HG02973 (cell line): Measurements from ENCODE around the gene BRI3.
A peak's percentile ranks its signal among the peaks of the same experiment; 100 is the strongest.
"Not testable (repeated sequence)": the region's sequence is repeated elsewhere in the genome, so short reads cannot be mapped to it uniquely, and the experiment has no call there.

Experiments
- ATAC-seq: cut with Tn5 transposase; IDR thresholded peaks from one replicate; pipeline ENCODE4 v1.9.1; 2021; ENCODE audit warnings: moderate library complexity; ENCODE audit not compliant: unreplicated experiment

The BRI3 gene

DNA sequence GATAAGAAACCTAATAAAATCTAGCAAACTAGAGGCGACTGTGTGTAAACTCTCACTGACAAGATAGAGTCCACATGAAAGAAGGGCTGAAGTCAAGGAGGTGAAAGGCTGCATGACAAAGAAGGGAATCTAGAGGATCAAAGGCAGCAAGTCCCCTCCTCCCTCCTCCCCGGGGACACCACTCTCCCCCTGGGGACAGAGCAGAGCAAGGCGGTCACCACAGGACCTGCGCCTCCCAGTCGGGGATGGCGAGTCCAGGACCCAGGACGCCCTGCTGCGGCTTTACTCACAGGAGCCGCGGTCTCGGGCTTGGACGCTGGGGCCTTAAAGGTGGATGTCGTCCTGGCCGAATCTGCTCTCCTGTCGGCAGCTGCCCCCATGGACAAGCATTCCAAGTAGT lies 22.4 kb downstream of the BRI3 start:
- no peak for ATAC-seq

DNA sequence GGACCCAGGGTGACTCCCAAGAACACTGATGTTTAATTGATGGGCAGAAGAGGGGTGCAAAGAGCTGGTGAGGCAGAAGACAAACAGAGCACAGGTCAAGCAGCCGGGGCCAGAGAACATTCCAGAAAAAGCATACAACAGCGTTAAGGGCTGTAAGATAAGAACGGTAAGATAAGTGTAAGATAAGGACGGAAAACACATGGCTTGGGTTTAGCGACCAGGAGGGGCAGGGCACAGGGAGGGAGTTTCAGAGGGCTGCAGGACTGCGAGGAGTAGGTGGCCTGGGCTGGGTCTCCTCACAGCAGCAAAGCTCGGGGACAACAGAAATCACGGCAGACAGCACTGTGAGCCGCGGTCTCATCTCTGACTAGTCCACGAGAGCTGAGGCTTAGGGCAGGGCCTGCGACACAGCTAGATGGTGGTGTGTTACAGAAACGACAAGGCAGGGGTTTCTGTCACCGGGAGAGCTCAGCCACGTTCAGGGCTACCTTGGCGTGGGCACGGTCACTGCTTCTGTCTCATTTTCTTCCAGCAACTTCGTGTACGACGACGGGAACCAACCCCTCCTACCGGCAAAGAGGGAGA lies 24.6 kb downstream of the BRI3 start:
- ATAC-seq: no peak

DNA sequence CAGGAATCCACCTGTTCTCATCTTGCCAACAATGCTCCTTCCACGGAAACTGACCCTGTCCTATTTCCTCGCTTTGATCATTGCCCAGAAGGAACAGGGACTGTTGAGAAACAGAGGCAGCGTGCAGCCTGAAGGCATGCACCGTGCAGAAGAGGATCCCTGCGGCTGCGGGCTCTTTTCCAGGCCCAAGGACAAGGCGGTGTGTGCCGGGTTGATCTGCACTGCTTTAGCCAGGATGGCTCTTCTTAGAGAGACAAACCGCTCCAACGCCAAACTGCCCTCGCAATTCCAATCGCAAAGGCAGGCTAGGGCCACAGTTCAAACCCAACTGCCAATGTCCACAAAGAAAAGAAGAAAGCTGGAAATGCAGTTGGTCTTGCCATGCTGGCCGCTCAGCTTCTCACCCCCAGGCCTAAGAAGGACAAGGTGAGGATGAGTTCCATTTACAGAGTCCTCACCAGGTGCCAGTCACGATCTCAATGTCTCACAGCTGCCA lies 26.5 kb downstream of the BRI3 start:
- no peak for ATAC-seq

DNA sequence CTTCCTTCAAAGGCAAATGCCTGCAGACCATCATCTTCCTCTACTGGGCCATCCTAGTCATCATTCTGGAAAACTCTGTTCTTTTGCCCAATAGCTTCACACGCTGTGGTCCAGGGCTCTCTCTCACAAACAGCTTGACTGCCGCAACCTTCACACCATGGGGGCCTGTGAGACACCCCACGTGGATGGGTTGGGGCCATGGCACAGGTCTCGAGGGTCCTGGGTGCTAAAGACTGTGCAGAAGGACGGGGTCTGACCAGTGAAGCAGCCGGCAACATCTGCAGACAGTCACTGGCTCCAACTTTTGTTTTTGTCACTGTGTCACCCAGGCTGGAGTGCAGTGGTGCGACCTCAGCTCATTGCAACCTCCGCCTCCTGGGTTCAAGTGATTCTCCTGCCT lies 28.1 kb downstream of the BRI3 start:
- no peak for ATAC-seq

DNA sequence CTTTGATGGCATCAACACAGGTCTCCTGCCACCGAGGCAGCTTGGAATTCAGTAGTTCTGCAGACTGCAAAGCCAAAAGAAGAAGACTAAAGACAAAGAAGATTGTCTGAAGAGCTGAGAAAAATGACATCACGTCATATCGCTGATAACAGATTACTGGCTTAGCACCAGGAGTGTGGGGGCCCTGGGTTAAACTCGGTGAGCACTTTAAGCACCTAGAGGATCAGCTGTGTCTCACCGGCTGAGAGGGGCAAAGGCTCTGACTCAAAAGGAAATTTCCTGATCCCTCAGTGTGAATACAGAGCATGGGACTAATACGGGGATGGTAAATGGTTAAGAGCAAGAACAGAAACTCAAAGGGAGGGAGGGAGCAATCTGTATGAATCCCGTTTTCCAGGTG lies 30.7 kb downstream of the BRI3 start:
- ATAC-seq: no peak

DNA sequence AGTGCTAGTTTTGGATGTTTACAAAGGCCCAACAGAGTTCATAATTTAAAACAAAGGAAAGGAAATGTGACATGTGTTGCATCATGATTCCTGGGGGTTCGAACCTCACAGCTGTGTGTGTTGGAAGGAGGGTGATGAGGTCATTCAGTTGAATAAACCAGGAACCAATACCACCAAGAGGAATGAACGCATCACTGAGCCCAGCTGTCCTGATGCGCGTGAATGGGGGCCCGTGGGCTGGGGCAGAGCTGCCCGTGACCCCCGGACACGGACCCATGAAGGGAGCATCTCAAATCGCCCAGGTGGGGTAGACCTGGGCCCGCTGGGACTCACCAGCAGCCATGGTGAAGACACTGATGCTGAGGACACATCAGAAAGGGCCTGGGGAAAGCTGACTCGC lies 33.0 kb downstream of the BRI3 start:
- no peak for ATAC-seq

DNA sequence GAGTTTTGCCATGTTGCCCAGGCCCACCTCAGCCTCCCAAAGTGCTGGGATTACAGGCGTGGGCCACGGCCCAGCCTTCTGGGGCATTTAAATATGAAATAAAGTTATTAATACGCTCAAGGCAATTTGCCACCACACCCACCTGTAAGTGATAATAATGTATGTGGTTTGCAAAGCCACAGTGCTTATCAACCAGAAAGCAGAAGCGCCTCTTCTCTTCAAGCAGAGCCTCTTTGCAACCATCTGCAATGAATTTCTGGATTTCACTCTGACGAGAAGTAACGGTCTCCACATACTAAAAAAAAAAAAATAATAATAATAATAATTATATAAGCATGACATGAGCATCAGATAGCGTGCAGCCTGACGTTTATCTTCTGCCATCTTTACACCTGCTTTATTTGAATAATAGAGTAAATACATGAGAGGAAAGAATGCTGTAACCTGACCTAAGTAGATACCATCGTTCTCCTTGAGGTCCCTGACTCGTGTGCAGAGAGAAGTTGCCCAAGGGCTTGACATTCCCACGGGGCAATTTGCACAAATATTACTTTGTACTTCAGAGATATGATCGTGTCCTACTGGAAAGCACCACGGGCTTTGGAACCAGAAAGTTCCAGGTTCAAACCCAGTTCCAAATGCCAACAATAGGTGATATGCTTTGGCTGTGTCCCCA lies 34.0 kb downstream of the BRI3 start:
- ATAC-seq: peak; percentile 70

DNA sequence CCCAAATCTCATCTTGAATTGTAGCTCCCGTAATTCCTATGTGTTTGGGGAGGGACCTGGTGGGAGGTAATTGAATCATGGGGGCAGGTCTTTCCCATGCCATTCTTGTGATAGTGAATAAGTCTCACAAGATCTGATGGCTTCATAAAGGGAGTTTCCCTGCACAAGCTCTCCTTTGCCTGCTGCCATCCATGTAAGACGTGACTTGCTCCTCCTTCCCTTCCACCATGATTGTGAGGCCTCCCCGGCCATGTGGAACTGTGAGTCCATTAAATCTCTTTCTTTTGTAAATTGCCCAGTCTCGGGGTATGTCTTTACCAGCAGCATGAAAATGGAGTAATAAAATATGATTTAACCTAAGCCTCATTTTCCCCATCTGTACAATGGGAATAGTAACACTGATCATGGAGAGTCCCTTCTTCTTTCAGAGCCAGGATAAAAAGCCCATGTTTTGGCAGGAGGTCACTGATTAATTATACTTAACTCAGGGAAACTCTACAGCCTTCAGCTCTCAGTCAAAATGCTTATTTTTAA lies 34.6 kb downstream of the BRI3 start:
- not testable (repeated sequence) for ATAC-seq

DNA sequence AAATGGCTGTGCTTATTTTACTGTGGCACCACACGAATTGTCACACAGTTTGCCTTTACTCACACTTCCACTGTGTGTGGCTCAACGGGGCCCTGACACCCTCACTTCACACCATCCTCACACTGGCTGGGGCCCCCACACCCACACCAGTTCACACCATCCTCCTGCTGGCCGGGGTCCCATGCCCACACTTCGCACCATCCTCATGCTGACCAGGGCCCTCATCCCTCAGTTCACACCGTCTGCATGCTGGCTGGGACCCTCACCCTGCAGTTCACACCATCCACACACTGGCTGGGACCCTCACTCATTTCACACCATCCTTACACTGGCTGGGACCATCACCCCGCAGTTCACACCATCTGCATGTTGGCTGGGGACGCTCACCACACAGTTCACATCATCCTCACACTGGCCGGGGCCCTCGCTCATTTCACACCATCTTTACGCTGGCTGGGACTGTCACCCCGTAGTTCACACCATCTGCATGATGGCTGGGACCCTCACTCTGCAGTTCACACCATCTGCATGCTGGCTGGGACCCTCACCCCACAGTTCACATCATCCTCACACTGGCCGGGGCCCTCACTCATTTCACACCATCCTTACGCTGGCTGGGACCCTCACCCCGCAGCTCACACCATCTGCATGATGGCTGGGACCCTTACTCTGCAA lies 36.0 kb downstream of the BRI3 start:
- ATAC-seq: no peak

DNA sequence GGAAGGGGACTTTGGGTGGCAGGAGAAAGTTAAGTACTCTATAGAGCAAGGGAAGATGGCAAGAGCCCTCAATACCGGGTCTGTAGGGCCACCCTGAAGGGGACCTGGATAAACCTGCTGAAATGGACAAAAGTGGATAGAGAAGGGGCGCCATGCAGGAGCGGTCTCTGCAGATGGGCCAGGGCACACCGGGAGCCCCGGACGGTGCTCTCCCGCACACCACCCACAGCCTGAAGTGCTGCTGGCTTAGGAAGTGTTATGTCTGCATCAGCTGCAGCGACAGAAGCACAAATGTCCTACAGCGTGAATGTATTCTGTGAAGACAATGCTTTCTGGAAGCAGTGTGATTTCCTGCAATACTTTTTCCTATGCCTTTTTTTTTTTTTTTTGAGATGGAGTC lies 37.7 kb downstream of the BRI3 start:
- ATAC-seq: no peak

DNA sequence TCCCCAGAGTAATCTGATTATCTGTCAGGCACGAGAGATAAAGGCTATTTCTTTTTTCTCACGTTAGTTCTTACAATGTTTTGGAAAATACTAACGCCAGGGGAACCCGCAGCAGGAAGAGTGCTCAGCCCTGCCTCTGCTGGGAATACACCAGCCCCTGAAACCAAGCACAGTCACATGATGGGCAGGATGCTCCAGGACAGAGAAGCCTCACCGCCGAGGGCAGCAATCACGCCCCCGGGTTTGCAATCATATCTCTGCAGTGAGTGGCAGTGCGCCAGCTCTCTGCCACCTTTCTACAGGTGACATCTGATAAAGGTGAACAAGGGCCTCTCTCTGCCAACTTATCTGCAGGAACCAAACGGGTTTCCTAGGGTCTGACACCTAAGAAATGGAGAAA lies 39.8 kb downstream of the BRI3 start:
- no peak for ATAC-seq

DNA sequence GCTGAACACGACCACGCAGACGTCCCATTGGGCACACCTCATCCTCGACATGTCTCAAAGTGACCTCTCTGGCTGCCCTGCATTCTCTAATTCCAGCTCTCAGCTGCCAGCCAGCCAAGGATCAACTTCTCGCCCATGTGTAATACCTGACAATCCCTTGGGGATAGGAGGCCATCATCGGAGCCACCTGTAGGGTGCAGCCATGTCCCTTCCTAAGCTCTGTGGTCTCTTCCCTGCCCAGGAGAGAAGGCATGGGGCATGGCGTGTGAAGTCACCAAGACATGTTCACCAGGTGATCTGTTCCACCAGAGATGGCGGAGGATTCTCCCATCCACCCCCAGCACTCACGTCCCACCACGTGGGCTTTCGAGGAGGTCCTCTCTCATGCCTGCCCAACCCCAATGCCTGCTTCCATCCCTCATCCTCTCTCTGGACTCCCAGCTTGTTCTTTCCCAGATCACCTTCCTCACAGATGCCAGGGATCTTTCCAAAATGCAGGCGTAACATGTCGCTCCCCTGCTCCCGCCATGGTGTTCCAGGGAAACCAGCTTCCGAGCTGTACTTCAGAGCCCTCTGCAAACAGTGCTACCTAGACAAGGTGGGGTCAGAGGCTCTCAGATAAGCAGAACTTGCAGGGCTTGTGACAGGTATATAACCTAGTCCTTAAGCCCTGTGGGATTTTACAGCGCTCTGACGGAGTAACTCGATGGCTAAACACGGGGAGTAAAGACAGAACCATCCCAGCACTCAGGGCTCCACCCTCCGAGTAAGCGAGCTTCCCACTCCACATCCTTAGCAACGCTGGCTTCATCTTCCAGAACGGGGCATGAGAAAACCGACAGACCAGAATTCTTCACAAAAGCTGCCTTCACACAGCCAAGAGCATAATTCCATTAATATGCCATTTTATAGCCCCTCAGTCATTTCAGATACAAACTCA lies 41.1 kb downstream of the BRI3 start:
- no peak for ATAC-seq

DNA sequence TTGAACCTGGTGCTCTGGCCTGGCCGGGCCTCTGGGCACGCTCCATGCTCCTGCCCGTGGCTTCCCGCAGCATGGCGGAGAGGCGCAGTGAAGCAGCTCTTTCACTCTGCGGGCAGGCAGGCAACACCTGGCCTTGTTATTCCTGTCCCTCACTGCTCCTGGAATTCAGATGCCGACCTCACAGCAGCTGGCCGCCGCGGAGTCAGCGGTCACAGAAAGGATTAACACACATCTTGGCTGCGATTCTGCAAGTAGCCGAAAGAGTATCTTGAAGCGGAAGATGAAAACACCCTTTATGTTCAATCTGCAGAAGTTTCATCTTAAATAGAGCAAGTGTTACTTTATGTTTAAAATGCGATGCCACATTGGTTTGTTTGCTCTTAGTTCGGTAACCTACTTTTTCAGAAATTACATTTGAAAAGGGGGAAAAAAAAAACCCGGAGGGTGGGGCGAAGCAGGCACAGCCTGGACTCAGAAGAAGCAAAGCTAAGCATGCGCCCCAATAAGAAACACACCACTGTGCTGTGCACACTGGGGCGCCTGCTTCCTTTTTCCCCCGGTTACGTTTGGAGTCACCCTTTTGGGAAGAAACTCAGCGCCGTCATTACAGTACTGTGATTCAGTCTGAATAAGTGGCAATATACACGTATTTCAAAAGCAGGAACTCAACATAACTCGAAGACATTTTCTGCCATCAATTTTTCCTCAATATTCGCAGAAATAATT lies 42.3 kb downstream of the BRI3 start:
- no peak for ATAC-seq

DNA sequence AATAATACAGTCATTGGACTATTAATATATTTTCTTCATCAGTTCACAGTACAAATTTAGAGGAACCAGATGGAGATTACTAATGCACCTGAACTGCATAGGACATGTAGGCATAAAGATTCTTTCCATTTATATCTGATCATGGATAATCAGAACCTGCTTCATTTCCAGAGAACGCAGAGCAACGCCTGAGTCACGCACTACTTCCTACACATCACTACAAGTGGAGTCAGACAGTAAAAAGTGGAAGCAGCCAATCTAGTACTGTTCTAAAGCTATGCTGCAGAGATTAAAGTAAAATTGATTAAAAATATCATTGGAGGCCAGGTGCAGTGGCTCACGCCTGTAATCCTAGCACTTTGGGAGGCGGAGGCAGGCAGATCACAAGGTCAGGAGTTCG lies 43.3 kb downstream of the BRI3 start:
- ATAC-seq: no peak

DNA sequence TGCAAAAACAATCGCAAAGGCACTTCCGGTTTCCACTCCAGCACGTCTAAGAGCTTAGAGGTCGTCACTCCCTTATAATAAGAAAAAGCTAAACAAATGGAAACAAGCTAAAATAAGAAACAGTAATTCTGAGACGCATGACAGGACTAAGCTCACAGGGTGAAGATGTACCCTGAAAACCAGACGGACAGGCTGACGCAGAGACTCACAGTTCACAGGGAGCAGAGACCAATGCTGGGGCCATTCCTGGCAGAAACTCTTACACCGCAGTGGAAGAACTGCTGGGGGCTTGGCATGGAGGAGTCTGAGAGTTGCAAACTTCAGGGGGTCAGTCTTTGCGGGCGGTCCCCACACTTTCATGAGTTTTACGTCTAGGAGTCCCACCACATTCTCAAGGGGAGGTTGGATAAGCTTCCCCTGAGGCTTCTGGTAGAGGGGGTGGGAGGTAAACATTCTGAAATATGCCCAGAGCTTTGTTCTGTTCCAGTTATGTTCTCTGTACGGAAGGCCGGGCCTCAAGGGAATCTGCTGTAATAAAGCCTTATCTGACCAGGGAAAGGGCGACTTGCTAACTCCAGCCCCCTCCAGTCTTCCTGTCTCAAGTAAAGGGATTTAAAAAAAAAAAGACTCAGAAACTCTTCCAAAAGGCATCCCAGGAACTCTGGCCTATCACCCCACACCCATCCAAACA lies 47.8 kb downstream of the BRI3 start:
- ATAC-seq: no peak

DNA sequence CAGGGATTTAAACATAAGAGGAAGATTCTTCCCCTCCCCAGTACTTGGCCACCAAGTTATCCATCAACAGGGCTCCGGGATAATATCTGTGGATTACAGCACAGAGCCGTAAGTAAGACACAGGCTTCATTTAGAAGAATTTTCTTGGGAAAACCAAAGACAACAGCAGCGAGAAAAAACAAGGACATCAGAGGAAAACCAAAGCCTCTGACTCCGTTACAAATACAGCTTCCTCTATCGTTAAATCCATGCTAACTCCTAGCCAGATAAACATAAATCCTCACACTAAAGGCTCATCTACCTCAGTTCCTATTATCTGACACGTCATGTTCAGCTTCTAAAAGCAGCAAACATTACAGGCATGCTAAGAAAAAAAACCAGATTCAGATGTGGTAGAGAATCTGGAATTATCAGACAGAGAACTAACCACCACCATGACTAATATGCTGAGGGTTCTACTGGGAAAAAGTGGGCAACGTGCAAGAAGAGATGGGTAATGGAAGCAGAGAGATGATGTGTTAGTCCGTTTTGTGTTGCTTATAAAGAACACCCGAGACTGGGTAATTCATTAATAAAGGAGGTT lies 48.4 kb downstream of the BRI3 start:
- ATAC-seq: no peak

DNA sequence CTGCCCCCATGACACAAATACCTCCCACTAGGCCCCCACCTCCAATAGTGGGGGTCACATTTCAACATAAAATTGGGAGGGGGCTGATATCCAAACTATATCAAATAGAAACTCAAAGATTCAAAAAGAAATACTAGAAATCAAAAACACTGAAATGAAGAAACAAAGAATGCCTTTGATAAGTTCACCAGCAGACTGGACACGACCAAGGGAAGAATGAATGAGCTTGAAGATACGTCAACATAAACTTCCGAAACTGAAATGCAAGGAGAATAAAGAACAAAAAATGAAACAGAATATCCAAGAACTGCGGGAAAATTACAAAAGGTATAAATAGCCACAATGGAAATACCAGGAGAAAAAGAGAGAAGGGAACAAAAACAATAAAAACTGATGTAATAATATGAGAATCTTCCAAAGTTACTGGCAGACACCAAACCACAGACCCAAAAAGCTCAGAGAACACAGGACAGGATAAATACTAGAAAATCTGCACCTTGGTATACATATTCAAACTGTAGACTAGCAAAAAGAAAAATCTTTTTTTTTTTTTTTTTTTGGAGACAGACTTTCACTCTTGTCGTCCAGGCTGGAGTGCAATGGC lies 49.5 kb downstream of the BRI3 start:
- ATAC-seq: no peak

DNA sequence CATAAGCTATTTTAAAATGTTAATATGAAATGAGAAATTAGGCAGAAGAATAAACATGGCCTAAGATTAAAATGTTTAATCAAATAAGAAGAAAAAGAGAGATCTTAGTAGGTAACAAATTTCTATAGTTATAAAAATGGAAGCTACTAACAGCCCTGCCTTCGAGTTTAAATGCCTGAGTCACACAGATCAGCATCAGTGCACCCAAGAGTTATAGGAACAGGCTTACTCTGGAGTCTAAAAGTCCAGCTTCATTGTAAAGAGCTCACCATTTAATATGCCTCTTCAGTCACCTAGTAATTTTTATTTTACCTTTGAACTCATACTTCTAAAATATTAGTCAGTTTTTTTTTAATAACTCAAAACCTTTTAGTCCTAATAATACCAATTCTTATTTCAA lies 52.6 kb downstream of the BRI3 start:
- no peak for ATAC-seq

DNA sequence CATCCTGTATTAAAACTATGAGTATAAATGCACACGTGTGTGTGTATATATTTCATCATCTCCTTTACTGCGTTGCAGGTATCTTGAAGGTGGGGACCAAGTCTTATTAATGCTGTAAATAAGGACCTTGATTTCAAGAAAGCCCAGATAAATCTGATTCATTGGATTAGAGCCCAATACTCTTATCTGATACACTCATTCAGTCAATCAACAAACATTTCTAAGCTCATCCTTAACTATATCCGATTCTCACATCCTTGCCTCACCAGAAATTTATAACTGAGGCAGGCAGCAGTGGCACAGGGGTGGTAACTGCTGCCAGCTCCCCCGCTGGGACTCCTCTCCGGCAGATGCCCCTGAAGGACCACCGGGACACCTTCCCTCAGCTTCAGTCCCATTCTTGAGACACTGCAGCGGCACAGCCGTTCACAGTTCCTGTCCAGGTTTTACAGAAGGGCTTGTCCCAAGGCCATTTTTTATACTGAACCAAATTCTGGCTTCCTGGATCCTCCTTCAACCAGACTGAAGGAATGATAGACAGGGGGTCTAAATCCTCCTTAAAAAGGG lies 54.0 kb downstream of the BRI3 start:
- ATAC-seq: no peak
